ENCODE data around the gene TAF11L3.
"Not testable (repeated sequence)": the region's sequence is repeated elsewhere in the genome, so short reads cannot be mapped to it uniquely, and the experiment has no call there.

Gene TAF11L3

DNA sequence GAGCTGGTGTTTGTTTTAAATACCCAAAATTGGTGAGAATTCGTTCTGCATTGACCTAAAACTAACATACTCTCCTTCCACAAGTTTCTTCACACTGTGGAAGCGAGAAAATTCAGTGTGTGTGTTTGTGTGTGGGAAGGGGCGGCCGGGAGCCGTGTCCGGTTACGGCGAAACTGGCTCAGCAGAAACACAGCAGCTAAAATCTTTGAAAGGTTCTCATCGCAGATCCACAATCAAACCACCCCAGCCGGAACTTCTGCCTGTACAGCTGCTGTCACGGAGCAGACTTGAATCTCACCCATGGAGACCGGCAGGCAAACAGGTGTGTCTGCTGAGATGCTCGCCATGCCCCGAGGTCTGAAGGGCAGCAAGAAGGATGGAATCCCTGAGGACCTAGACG is 6.8 kb downstream of the TAF11L3 start, which contains the start of gene TAF11L5:
Gene TAF11L5 (plus strand): TSS at position 301 of the 400 bp plus-strand sequence.
- not testable (repeated sequence) for H3K27me3 ChIP-seq (ENCODE audit: low read depth, low read length); H3K79me2 ChIP-seq (ENCODE audit: low read length); H3K4me3 ChIP-seq (ENCODE audit: low read length); H3K27ac ChIP-seq (ENCODE audit: low read length); H4K20me1 ChIP-seq (ENCODE audit: insufficient read depth, low read length); H2AFZ ChIP-seq (ENCODE audit: low read depth, low read length); H3K4me1 ChIP-seq (ENCODE audit: low read length); H3K4me2 ChIP-seq (ENCODE audit: low read length); H3K36me3 ChIP-seq (replicated peaks; ENCODE audit: low read depth, low read length); H3K9me3 ChIP-seq (ENCODE audit: insufficient read depth, low read length); H3K9ac ChIP-seq (ENCODE audit: low read length)

DNA sequence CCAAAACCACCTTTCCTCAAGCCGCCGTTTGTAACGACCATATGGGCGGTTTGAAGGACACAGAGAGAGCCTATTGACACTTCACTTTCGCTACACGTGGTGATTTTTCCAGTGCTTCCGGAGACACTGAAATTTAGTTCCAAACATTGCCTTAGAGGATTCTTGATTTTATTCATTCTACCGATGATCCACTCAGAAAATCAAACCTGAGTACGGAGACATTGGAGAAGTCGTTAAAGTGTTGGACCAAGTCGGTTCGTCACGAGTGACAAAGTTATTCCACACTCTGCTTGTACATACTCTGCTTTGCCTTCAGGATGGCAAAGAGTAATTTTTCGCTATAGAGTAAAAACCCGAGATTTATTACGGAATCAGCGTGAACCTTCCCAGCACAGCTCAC is 8.3 kb downstream of the TAF11L3 start:
- H3K4me3 ChIP-seq (ENCODE audit: low read length); H2AFZ ChIP-seq (ENCODE audit: low read depth, low read length); H3K4me1 ChIP-seq (ENCODE audit: low read length); H3K79me2 ChIP-seq (ENCODE audit: low read length); H3K9ac ChIP-seq (ENCODE audit: low read length); H4K20me1 ChIP-seq (ENCODE audit: insufficient read depth, low read length); H3K36me3 ChIP-seq (replicated peaks; ENCODE audit: low read depth, low read length); H3K4me2 ChIP-seq (ENCODE audit: low read length); H3K9me3 ChIP-seq (ENCODE audit: insufficient read depth, low read length); H3K27ac ChIP-seq (ENCODE audit: low read length); H3K27me3 ChIP-seq (ENCODE audit: low read depth, low read length): not testable (repeated sequence)

DNA sequence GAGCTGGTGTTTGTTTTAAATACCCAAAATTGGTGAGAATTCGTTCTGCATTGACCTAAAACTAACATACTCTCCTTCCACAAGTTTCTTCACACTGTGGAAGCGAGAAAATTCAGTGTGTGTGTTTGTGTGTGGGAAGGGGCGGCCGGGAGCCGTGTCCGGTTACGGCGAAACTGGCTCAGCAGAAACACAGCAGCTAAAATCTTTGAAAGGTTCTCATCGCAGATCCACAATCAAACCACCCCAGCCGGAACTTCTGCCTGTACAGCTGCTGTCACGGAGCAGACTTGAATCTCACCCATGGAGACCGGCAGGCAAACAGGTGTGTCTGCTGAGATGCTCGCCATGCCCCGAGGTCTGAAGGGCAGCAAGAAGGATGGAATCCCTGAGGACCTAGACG is 10.2 kb downstream of the TAF11L3 start, which contains the start of gene TAF11L6:
Gene TAF11L6 (plus strand): TSS at position 301 of the 400 bp plus-strand sequence.
- not testable (repeated sequence) for H2AFZ ChIP-seq (ENCODE audit: low read depth, low read length); H3K27me3 ChIP-seq (ENCODE audit: low read depth, low read length); H3K4me2 ChIP-seq (ENCODE audit: low read length); H3K4me1 ChIP-seq (ENCODE audit: low read length); H3K36me3 ChIP-seq (replicated peaks; ENCODE audit: low read depth, low read length); H3K9ac ChIP-seq (ENCODE audit: low read length); H3K27ac ChIP-seq (ENCODE audit: low read length); H3K79me2 ChIP-seq (ENCODE audit: low read length); H3K4me3 ChIP-seq (ENCODE audit: low read length); H3K9me3 ChIP-seq (ENCODE audit: insufficient read depth, low read length); H4K20me1 ChIP-seq (ENCODE audit: insufficient read depth, low read length)

All from OCI-LY3 (cell line).